ENCODE measurements around the gene TMEM205.

The TMEM205 gene

GRCh38 chr19:11295665-11296245 is 50.3 kb downstream of the TMEM205 start, which contains the start of gene TSPAN16:
TSPAN16 (plus strand) TSS chr19:11296160; CDS start chr19:11296298, 138 bp downstream.
- H2AFZ ChIP-seq (ENCODE audit: low read depth, low read length, severe bottlenecking) = no peak within 1 kb of the TSS
- no peaks in the 10 kb centered on the region for H4K20me1 ChIP-seq (ENCODE audit: low read depth, low read length)
- H3K4me3 ChIP-seq (ENCODE audit: insufficient read depth, low read length, poor library complexity, severe bottlenecking) = no peak within 1 kb of the TSS
- no peaks in the 10 kb centered on the region for H3K9me3 ChIP-seq (ENCODE audit: insufficient read depth, low read length)
- H3K79me2 ChIP-seq (ENCODE audit: insufficient read depth, low read length) = no peaks in the 10 kb centered on the region
- no peak within 1 kb of the TSS for H3K4me2 ChIP-seq (ENCODE audit: low read depth, low read length, poor library complexity, severe bottlenecking)
- no peaks in the 10 kb centered on the region for H3K27me3 ChIP-seq (ENCODE audit: low read length)
- no peak for TF ChIP-seq CTCF (IDR thresholded peaks at IDR 0.05; ENCODE audit: insufficient read depth, low read length, poor library complexity, severe bottlenecking)
- TF ChIP-seq EZH2phosphoT487 (conservative IDR thresholded peaks at IDR 0.05; ENCODE audit: low read length) = no peak
- H3K36me3 ChIP-seq (ENCODE audit: low read length) = no peaks in the 10 kb centered on the region
- H3K27ac ChIP-seq (ENCODE audit: low read depth, low read length) = no peak within 1 kb of the TSS
- no peak within 1 kb of the TSS for H3K9ac ChIP-seq (ENCODE audit: low read length)
- H3K9me2 ChIP-seq (replicated peaks; ENCODE audit: insufficient read depth, low read length) = no peaks in the 10 kb centered on the region
- no peaks in the 10 kb centered on the region for H3F3A ChIP-seq (ENCODE audit: insufficient read depth)

- no peaks in the 10 kb centered on the region for H3K36me3 ChIP-seq (ENCODE audit: low read length)
- H3K27me3 ChIP-seq (ENCODE audit: low read length) = no peaks in the 10 kb centered on the region
- H3K79me2 ChIP-seq (ENCODE audit: insufficient read depth, low read length) = no peaks in the 10 kb centered on the region
- H3K9me2 ChIP-seq (replicated peaks; ENCODE audit: insufficient read depth, low read length) = no peaks in the 10 kb centered on the region
- H3K9ac ChIP-seq (ENCODE audit: low read length) = no peak overlapping the region
- no peak overlapping the region for H2AFZ ChIP-seq (ENCODE audit: low read depth, low read length, severe bottlenecking)
- H3K4me2 ChIP-seq (ENCODE audit: low read depth, low read length, poor library complexity, severe bottlenecking) = no peak overlapping the region
- no peaks in the 10 kb centered on the region for H3F3A ChIP-seq (ENCODE audit: insufficient read depth)
- H3K4me3 ChIP-seq (ENCODE audit: insufficient read depth, low read length, poor library complexity, severe bottlenecking) = no peak overlapping the region
- no peak for TF ChIP-seq CTCF (IDR thresholded peaks at IDR 0.05; ENCODE audit: insufficient read depth, low read length, poor library complexity, severe bottlenecking)
- TF ChIP-seq EZH2phosphoT487 (conservative IDR thresholded peaks at IDR 0.05; ENCODE audit: low read length) = no peak
- no peak overlapping the region for H3K27ac ChIP-seq (ENCODE audit: low read depth, low read length)
- no peaks in the 10 kb centered on the region for H3K9me3 ChIP-seq (ENCODE audit: insufficient read depth, low read length)
- H4K20me1 ChIP-seq (ENCODE audit: low read depth, low read length) = no peaks in the 10 kb centered on the region
Observed at GRCh38 chr19:11295180-11295579, 50.9 kb downstream of the TMEM205 start.

- Histone ChIP-seq H3K9me3 (ENCODE audit: insufficient read depth, low read length) (no peaks in the 10 kb centered on the region), H3K4me3 (ENCODE audit: insufficient read depth, low read length, poor library complexity, severe bottlenecking) (no peak overlapping the region), H3K9me2 (replicated peaks; ENCODE audit: insufficient read depth, low read length) (no peaks in the 10 kb centered on the region), H3K9ac (ENCODE audit: low read length) (no peak overlapping the region; the same call in 1 of the 2 replicates), H3K79me2 (ENCODE audit: insufficient read depth, low read length) (no peaks in the 10 kb centered on the region), H3K36me3 (ENCODE audit: low read length) (no peaks in the 10 kb centered on the region), H3K27me3 (ENCODE audit: low read length) (no peaks in the 10 kb centered on the region), H4K20me1 (ENCODE audit: low read depth, low read length) (no peaks in the 10 kb centered on the region), H3F3A (ENCODE audit: insufficient read depth) (no peaks in the 10 kb centered on the region), H3K27ac (ENCODE audit: low read depth, low read length) (no peak overlapping the region), H2AFZ (ENCODE audit: low read depth, low read length, severe bottlenecking) (no peak overlapping the region), H3K4me2 (ENCODE audit: low read depth, low read length, poor library complexity, severe bottlenecking) (peak overlapping the region; percentile 26)
- TF ChIP-seq CTCF (IDR thresholded peaks at IDR 0.05; ENCODE audit: insufficient read depth, low read length, poor library complexity, severe bottlenecking) (peak; percentile 82), EZH2phosphoT487 (conservative IDR thresholded peaks at IDR 0.05; ENCODE audit: low read length) (no peak)
Observed at GRCh38 chr19:11293433-11294389, 52.4 kb downstream of the TMEM205 start.

Data from SU-DHL-6 (cell line).